ENCODE data around the gene SERINC5. TPM values are rescaled to one million over a fixed set of nuclear protein-coding genes. Genes with fewer than 3 reads are reported as not detected.

SERINC5 gene
- total and polyA plus RNA-seq, 7 donors = 0.70 to 8.6 (median 2.7) TPM

GRCh38 chr5:80122579-80122978, 133.3 kb downstream of the SERINC5 start:
- no peak for ATAC-seq
- Histone ChIP-seq H3K4me1 (no peaks in the 10 kb centered on the region), H3K36me3 (ENCODE audit: insufficient read depth in 1 of 2, low read depth in 1 of 2) (no peaks in the 10 kb centered on the region), H3K27me3 (ENCODE audit: insufficient read depth in 3 of 3, low read length in 2 of 3) (no peaks in the 10 kb centered on the region), H3K9me3 (no peaks in the 10 kb centered on the region), H3K4me3 (no peak overlapping the region), H3K27ac (no peak overlapping the region)
- DNase-seq = no peak
- WGBS, 3 donors = 73 to 82% (median 74%) methylated on average over 2 of the region's 2 CpGs
- TF ChIP-seq CTCF (IDR thresholded peaks at IDR 0.05) = no peak
- intact Hi-C loops (cut with DNase I) = no loop called here

GRCh38 chr5:80119372-80119771, 136.5 kb downstream of the SERINC5 start:
- Histone ChIP-seq H3K9me3 (no peaks in the 10 kb centered on the region), H3K27me3 (ENCODE audit: insufficient read depth in 3 of 3, low read length in 2 of 3) (no peaks in the 10 kb centered on the region), H3K4me3 (no peak overlapping the region), H3K36me3 (ENCODE audit: insufficient read depth in 1 of 2, low read depth in 1 of 2) (no peaks in the 10 kb centered on the region), H3K27ac (no peak overlapping the region), H3K4me1 (no peaks in the 10 kb centered on the region)
- intact Hi-C loops (cut with DNase I) = no loop called here
- TF ChIP-seq CTCF (IDR thresholded peaks at IDR 0.05) = no peak
- ATAC-seq (peak in 1 of 4 donors; percentile 22), DNase-seq (no peak)
- WGBS, 3 donors = 64 to 74% (median 65%) methylated on average over 2 of the region's 2 CpGs

GRCh38 chr5:80117446-80117845, 138.4 kb downstream of the SERINC5 start:
- Histone ChIP-seq H3K36me3 (ENCODE audit: insufficient read depth in 1 of 2, low read depth in 1 of 2) (no peaks in the 10 kb centered on the region), H3K9me3 (no peaks in the 10 kb centered on the region), H3K27me3 (ENCODE audit: insufficient read depth in 3 of 3, low read length in 2 of 3) (no peaks in the 10 kb centered on the region), H3K4me3 (no peak overlapping the region), H3K4me1 (no peaks in the 10 kb centered on the region), H3K27ac (no peak overlapping the region)
- ATAC-seq (no peak), DNase-seq (no peak)
- intact Hi-C loops (cut with DNase I) = no loop called here
- TF ChIP-seq CTCF (IDR thresholded peaks at IDR 0.05) = no peak

- no peaks in the 10 kb centered on the region for H3K27me3 ChIP-seq (ENCODE audit: insufficient read depth in 3 of 3, low read length in 2 of 3)
- no peaks in the 10 kb centered on the region for H3K4me1 ChIP-seq
- no peak for DNase-seq
- WGBS, 3 donors = 69 to 74% (median 74%) methylated on average over 4 of the region's 4 CpGs
- no peaks in the 10 kb centered on the region for H3K36me3 ChIP-seq (ENCODE audit: insufficient read depth in 1 of 2, low read depth in 1 of 2)
- no peak overlapping the region for H3K4me3 ChIP-seq
- TF ChIP-seq CTCF (IDR thresholded peaks at IDR 0.05) = no peak
- ATAC-seq = no peak
- intact Hi-C loops (cut with DNase I) = no loop called here
- H3K27ac ChIP-seq = no peak overlapping the region
- no peaks in the 10 kb centered on the region for H3K9me3 ChIP-seq
Observed at GRCh38 chr5:80116465-80116864, 139.4 kb downstream of the SERINC5 start.

GRCh38 chr5:80116000-80116399, 139.8 kb downstream of the SERINC5 start:
- Histone ChIP-seq H3K27me3 (ENCODE audit: insufficient read depth in 3 of 3, low read length in 2 of 3) (no peaks in the 10 kb centered on the region), H3K4me1 (no peaks in the 10 kb centered on the region), H3K27ac (no peak overlapping the region), H3K36me3 (ENCODE audit: insufficient read depth in 1 of 2, low read depth in 1 of 2) (no peaks in the 10 kb centered on the region), H3K9me3 (no peaks in the 10 kb centered on the region), H3K4me3 (no peak overlapping the region)
- ATAC-seq (no peak), DNase-seq (no peak)
- WGBS, 3 donors = 69 to 80% (median 72%) methylated on average over 4 of the region's 4 CpGs
- TF ChIP-seq CTCF (IDR thresholded peaks at IDR 0.05) = no peak
- intact Hi-C loops (cut with DNase I) = no loop called here

Data from psoas muscle (tissue), 8 donors.